Keratinocyte (primary cell): ENCODE data around the gene DIPK1A. TPM values are rescaled to one million over a fixed set of nuclear protein-coding genes. Genes with fewer than 3 reads are reported as not detected.

ENCODE experiments used
- DNase-seq: peaks from one replicate; pipeline ENCODE4 v3.0.0-alpha.2; 2011; ENCODE audit warnings: low read depth, missing footprints, low spot score
- FAIRE-seq: peaks from 2 replicates; lab custom pipeline; 2011; peaks lifted over from hg19 to GRCh38; lab: Jason Lieb, UNC
- H2AFZ ChIP-seq: 2 replicates; pipeline ENCODE4 v1.6.0; 2012; ENCODE audit warnings: low read length, control low read depth, inconsistent platforms; ENCODE audit not compliant: control insufficient read depth
- H3K27ac ChIP-seq: 2 replicates; pipeline ENCODE4 v1.5.1; 2011; ENCODE audit warnings: low read length; ENCODE audit not compliant: control insufficient read depth, insufficient read depth
- H3K27me3 ChIP-seq: 3 replicates; pipeline ENCODE4 v1.6.0; 2011; ENCODE audit warnings: low read length; ENCODE audit not compliant: control insufficient read depth, insufficient read depth; ENCODE audit errors: extremely low read depth
- H3K36me3 ChIP-seq, 2 experiments: 2 replicates in 1 of 2; 3 replicates in 1 of 2; pipeline ENCODE4 v1.5.1; 2011; ENCODE audit warnings: low read length in 2 of 2, mild to moderate bottlenecking in 1 of 2; ENCODE audit not compliant: control insufficient read depth in 2 of 2, insufficient read depth in 2 of 2; ENCODE audit errors: extremely low read depth in 1 of 2
- H3K4me1 ChIP-seq: 3 replicates; pipeline ENCODE4 v1.5.1; 2011; ENCODE audit warnings: low read length; ENCODE audit not compliant: control insufficient read depth, insufficient read depth; ENCODE audit errors: extremely low read depth
- H3K4me2 ChIP-seq: 3 replicates; pipeline ENCODE4 v1.6.0; 2011; ENCODE audit warnings: low read depth, low read length; ENCODE audit not compliant: control insufficient read depth, insufficient read depth; ENCODE audit errors: extremely low read depth
- H3K4me3 ChIP-seq, 3 experiments: fragments of 200-600 bp in 1 of 3; sonication (generic) in 1 of 3; 2 replicates in 2 of 3; 3 replicates in 1 of 3; pipeline ENCODE4 v1.5.1; 2011 to 2016; ENCODE audit warnings: low read length in 3 of 3, mild to moderate bottlenecking in 3 of 3, control low read depth in 2 of 3, inconsistent platforms in 1 of 3, low read depth in 1 of 3, mixed read lengths in 1 of 3, mixed run types in 1 of 3, moderate library complexity in 1 of 3; ENCODE audit not compliant: control insufficient read depth in 2 of 3, insufficient read depth in 2 of 3; ENCODE audit errors: extremely low read depth in 1 of 3
- H3K79me2 ChIP-seq: 2 replicates; pipeline ENCODE4 v1.6.0; 2012; ENCODE audit warnings: low read length; ENCODE audit not compliant: control insufficient read depth, insufficient read depth
- H3K9ac ChIP-seq: 3 replicates; pipeline ENCODE4 v1.6.0; 2011; ENCODE audit warnings: low read length; ENCODE audit not compliant: control insufficient read depth, insufficient read depth; ENCODE audit errors: extremely low read depth
- H3K9me1 ChIP-seq: 3 replicates; pipeline ENCODE4 v1.6.0; 2011; ENCODE audit warnings: low read length; ENCODE audit not compliant: control insufficient read depth, insufficient read depth; ENCODE audit errors: extremely low read depth
- H3K9me3 ChIP-seq: 2 replicates; pipeline ENCODE4 v1.5.1; 2012; ENCODE audit warnings: low read depth, low read length; ENCODE audit not compliant: control insufficient read depth
- H4K20me1 ChIP-seq: 3 replicates; pipeline ENCODE4 v1.6.0; 2011; ENCODE audit warnings: low read length; ENCODE audit not compliant: control insufficient read depth, insufficient read depth; ENCODE audit errors: extremely low read depth
- CTCF ChIP-seq, 3 experiments: IDR thresholded peaks in 1 of 3; conservative IDR thresholded peaks in 1 of 3; optimal IDR thresholded peaks in 1 of 3; 2 replicates in 2 of 3; 3 replicates in 1 of 3; pipeline versions ENCODE3 to v1.5.1; 2011; ENCODE audit warnings: low read length in 3 of 3, mild to moderate bottlenecking in 3 of 3, moderate library complexity in 2 of 3, control low read depth in 1 of 3, inconsistent platforms in 1 of 3; ENCODE audit not compliant: insufficient read depth in 2 of 3; ENCODE audit errors: extremely low read depth in 1 of 3
- EZH2 ChIP-seq: IDR thresholded peaks from one replicate; pipeline ENCODE4 v1.6.1; 2012; ENCODE audit warnings: inconsistent platforms, mild to moderate bottlenecking, low read length, moderate library complexity
- dilution Hi-C: fragments of 300-500 bp; cut with MboI; formaldehyde crosslinking; loops from one replicate; pipeline ENCODE4 v1.7.0; 2020; ENCODE audit warnings: low sequenced_read_pairs; ENCODE audit not compliant: extremely low pct_ligation_motif_present
- polyA plus RNA-seq, 5 experiments: library from polyadenylated mRNA; depleted of rRNA in 3 of 5; stranded (reverse) in 3 of 5; stranded (forward) in 1 of 5; unstranded in 1 of 5; fragments of >200 nt; gene quantifications; 1 replicate in 1 of 5; 2 replicates in 3 of 5; 3 replicates in 1 of 5; pipeline versions ENCODE4 v1.2.1 to v1.2.3, GENCODE V29; 2011 to 2012; ENCODE audit warnings: missing spikeins in 2 of 5, low read depth in 1 of 5, low replicate concordance in 1 of 5

Gene DIPK1A
- polyA plus RNA-seq, 1 donor (not counting 4 experiments of a cell fraction or from before 2014, with no cell fraction given): 22.0 TPM

- Histone ChIP-seq H4K20me1 (no peaks in the 10 kb centered on the region), H3K9ac (no peak overlapping the region), H3K36me3 (no peaks in the 10 kb centered on the region), H3K4me1 (peaks cover 2% of the 10 kb centered on the region), H3K27ac (no peak overlapping the region), H3K9me1 (no peaks in the 10 kb centered on the region), H3K4me2 (no peak overlapping the region), H2AFZ (no peak overlapping the region), H3K27me3 (no peaks in the 10 kb centered on the region), H3K9me3 (no peaks in the 10 kb centered on the region), H3K79me2 (peaks cover 15% of the 10 kb centered on the region), H3K4me3 (no peak overlapping the region)
- no peak for DNase-seq
- FAIRE-seq: no peak
- dilution Hi-C loops: no loop called here
- TF ChIP-seq CTCF (optimal IDR thresholded peaks at IDR 0.05 in 1 of 3, IDR thresholded peaks at IDR 0.05 in 1 of 3, conservative IDR thresholded peaks at IDR 0.05 in 1 of 3; ENCODE audit: extremely low read depth in 1 of 3, insufficient read depth in 2 of 3, low read length in 3 of 3) (no peak), EZH2 (no peak)
Measured at GRCh38 chr1:92940541-92940940, 20.7 kb downstream of the DIPK1A start.

GRCh38 chr1:92937731-92938130, 23.5 kb downstream of the DIPK1A start:
- Histone ChIP-seq H3K9me3 (no peaks in the 10 kb centered on the region), H3K36me3 (no peaks in the 10 kb centered on the region)

More at GRCh38 chr1:92937731-92938130, 23.5 kb downstream of the DIPK1A start:
- Histone ChIP-seq H3K9me1 (no peaks in the 10 kb centered on the region), H3K27ac (no peak overlapping the region), H3K4me1 (peaks cover 18% of the 10 kb centered on the region), H4K20me1 (no peaks in the 10 kb centered on the region), H3K79me2 (peaks cover 11% of the 10 kb centered on the region), H3K27me3 (no peaks in the 10 kb centered on the region), H3K4me3 (no peak overlapping the region), H3K4me2 (no peak overlapping the region), H2AFZ (no peak overlapping the region), H3K9ac (no peak overlapping the region)
- no peak for TF ChIP-seq EZH2
- no peak for TF ChIP-seq CTCF (optimal IDR thresholded peaks at IDR 0.05 in 1 of 3, IDR thresholded peaks at IDR 0.05 in 1 of 3, conservative IDR thresholded peaks at IDR 0.05 in 1 of 3; ENCODE audit: extremely low read depth in 1 of 3, insufficient read depth in 2 of 3, low read length in 3 of 3)
- FAIRE-seq: no peak
- dilution Hi-C loops: no loop called here
- no peak for DNase-seq
